ENCODE measurements around the gene SCAPER. TPM values are rescaled to one million over a fixed set of nuclear protein-coding genes. Genes with fewer than 3 reads are reported as not detected.

Gene SCAPER
- total and polyA plus RNA-seq, 4 donors, result 3.3 to 18.0 (median 9.9) TPM

GRCh38 chr15:76947454-76947853, 42.3 kb upstream of the SCAPER start:
- Histone ChIP-seq H3K27ac (ENCODE audit: low read depth in 1 of 2, low read length in 2 of 2) (no peak overlapping the region), H3K4me3 (ENCODE audit: low read depth in 1 of 3, low read length in 3 of 3) (no peak overlapping the region), H3K4me1 (ENCODE audit: control insufficient read depth in 4 of 4, insufficient read depth in 4 of 4, low read length in 3 of 4) (no peaks in the 10 kb centered on the region), H3K27me3 (ENCODE audit: control insufficient read depth in 4 of 4, insufficient read depth in 4 of 4, low read length in 3 of 4) (no peaks in the 10 kb centered on the region), H3K9ac (ENCODE audit: low read depth in 1 of 2, low read length in 2 of 2) (no peak overlapping the region), H3K36me3 (ENCODE audit: control insufficient read depth in 4 of 4, insufficient read depth in 3 of 4, low read depth in 1 of 4, low read length in 3 of 4) (peaks cover 4 to 29% (median 13%) of the 10 kb centered on the region in 4 donors), H3K9me3 (ENCODE audit: control insufficient read depth in 4 of 4, low read length in 3 of 4) (no peaks in the 10 kb centered on the region)
- WGBS, result 89% methylated on average over 3 of the region's 3 CpGs
- DNase-seq (ENCODE audit: low spot score), result no peak
- TF ChIP-seq RAD21 (IDR thresholded peaks at IDR 0.05) (no peak), GABPA (IDR thresholded peaks at IDR 0.05 in 1 of 2, conservative IDR thresholded peaks at IDR 0.05 in 1 of 2) (no peak), FOXA1 (IDR thresholded peaks at IDR 0.05) (no peak), TAF1 (conservative IDR thresholded peaks at IDR 0.05) (no peak), JUND (IDR thresholded peaks at IDR 0.05) (no peak), HNF4A (conservative IDR thresholded peaks at IDR 0.05) (no peak), ZBTB33 (IDR thresholded peaks at IDR 0.05) (no peak), ATF3 (IDR thresholded peaks at IDR 0.05) (no peak), SP1 (IDR thresholded peaks at IDR 0.05) (no peak), RXRA (IDR thresholded peaks at IDR 0.05) (no peak), FOXA2 (IDR thresholded peaks at IDR 0.05) (no peak), CTCF (IDR thresholded peaks at IDR 0.05; ENCODE audit: low read depth, low read length, missing input control) (no peak), REST (IDR thresholded peaks at IDR 0.05) (no peak), EGR1 (IDR thresholded peaks at IDR 0.05; ENCODE audit: low read depth in 2 of 2) (no peak), YY1 (IDR thresholded peaks at IDR 0.05) (no peak), NR2F2 (IDR thresholded peaks at IDR 0.05) (no peak), HNF4G (IDR thresholded peaks at IDR 0.05) (no peak)
